RPMI8226 (cell line): ENCODE measurements around the gene RAB11A.

ENCODE experiments used
- DNase-seq: peaks from one replicate; pipeline ENCODE4 v3.0.0-alpha.2; 2015

Gene RAB11A

DNA sequence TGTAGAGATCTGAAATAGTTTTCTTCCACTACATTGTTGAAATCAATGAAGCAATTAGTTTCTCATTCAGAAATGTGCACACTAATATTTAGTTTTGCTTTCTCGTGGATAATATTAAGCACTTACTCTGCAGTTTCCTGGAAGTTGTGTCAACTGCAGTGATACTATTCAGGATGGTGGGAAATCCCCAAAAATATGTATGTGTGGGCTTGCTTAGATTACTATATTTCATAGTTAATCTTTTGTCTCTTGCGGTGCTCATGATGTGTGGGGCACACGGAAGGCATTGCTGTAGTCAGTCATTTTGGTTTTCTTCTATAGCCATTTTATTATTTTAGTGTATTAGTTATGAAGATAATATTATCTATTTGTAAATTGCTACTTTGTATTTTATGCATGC, 19.7 kb downstream of the RAB11A start:
- DNase-seq, result no peak

- DNase-seq, result no peak
Observed at GRCh38 chr15:65893060-65893459, 23.8 kb downstream of the RAB11A start.

- DNase-seq, result peak; percentile 56
Observed at GRCh38 chr15:65896236-65896635, 26.9 kb downstream of the RAB11A start.

GRCh38 chr15:65900488-65900887, 31.2 kb downstream of the RAB11A start:
- DNase-seq, result no peak

DNA sequence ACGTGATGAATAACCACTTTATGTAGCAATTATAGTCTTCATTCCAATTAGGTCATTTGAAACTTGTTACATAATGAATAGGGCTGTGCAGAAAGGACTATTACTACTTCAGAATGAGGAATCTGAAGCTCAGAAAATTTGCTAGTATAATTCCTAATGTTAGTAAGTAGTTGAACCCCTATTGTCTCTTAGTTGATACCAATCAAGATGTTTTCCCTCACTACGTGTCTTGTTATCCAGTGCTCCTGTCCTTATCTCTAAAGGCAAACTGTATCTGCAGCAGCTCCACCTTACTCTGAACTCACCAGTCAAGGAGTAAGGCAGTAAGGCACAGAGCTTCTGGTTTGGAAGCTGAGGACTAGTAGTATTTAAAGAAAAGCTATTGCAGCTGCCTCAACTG, 32.0 kb downstream of the RAB11A start:
- no peak for DNase-seq

DNA sequence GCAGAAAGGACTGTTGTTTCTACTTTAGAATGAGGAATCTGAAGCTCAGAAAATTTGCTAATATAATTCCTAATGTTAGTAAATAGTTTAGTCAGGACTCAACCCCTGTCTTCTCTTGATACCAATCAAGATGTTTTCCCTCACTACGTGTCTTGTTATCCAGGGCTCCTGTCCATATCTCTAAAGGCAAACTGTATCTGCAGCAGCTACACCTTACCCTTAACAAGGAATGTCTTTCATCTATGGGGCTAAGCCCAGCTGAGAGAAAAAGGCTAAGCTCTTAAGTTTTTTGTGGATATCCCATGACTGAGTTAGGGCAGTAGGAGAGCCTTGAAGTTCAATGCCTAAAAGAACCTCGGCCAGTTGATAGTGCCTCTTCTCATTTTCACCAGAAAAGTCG, 32.5 kb downstream of the RAB11A start:
- DNase-seq, result no peak

DNA sequence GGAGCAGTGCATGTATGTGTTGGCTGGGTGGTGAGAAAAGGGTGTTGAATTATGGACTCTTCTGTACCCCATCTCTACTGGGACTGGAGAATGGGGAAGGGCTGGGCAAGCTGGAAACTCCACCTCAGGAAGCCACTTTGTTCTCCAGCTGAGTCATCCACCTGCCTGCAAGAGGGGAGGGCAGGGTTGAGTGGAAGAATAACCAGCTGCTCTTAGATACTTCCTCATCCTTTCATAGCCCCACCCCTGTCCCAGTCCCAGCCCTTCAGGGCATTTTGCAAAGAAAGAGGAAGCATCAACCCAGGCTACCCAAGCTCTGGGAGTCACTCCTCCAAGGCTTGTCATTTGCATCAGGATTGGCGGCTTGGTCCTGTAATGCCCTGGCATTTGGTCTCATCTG, 33.1 kb downstream of the RAB11A start:
- DNase-seq, result peak; percentile 96

- DNase-seq, result peak; percentile 94
Observed at GRCh38 chr15:65903296-65904073, 34.2 kb downstream of the RAB11A start.

GRCh38 chr15:65904301-65904700, 35.0 kb downstream of the RAB11A start:
- peak; percentile 50 for DNase-seq

GRCh38 chr15:65906396-65906795, 37.1 kb downstream of the RAB11A start:
- DNase-seq, result no peak

DNA sequence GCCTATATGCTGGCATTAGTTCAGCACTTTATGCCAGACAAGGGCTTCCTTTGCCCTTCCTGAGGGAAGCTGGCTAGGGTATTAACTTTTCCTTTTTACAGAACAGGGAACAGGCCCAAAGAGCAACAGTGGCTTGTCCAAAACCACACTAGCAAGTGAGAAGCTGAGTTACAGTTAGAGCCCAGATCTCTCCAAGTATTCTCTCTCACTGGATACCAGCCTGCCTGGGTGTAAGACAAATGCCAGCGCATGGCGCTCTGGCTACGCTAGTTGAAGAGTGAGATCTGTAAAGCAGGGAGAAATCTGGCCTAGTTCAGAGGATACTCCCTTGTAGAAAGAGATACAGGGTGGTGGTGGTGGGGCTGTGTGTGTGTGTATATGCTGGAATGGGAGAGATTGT, 38.4 kb downstream of the RAB11A start:
- no peak for DNase-seq

DNA sequence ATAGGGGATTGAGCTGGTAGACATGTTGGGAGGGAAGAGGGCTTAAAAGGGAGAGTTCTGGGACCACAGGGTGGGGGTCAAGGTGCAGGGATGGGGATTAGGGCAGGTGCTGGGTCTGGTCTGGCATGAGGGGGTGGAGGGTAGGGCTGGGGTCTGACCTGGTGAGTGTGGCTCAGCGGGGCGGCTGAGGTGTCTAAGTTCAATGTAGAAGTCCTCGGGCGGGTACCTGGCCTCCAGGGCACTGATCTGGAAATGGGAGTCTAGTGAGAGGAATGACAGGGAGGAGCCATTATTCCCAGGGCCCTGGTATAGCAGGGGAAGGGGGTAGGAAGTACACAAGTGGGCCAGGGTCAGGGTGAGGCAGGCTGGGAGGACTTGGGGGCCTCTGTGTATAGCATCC, 39.6 kb downstream of the RAB11A start:
- no peak for DNase-seq

DNA sequence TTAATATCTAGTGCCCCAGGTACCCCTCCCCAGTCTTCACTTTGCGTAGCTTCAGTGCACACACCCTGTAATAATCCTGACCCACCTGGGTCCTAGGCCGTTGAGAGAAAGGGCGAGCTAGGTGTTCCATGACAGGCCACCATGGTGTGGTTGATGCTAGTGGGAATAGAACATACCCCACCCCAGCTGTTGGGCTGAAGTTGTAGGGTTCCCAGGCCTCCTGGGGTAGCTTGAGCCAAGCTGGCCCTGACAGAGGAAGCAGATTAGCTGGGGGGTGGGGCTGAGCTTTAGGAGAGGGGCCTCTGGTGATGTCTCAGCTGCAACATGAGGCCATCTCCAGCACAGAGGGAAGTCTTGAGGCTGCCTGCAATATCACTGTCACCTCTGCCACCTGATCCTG, 40.5 kb downstream of the RAB11A start:
- DNase-seq, result no peak

DNA sequence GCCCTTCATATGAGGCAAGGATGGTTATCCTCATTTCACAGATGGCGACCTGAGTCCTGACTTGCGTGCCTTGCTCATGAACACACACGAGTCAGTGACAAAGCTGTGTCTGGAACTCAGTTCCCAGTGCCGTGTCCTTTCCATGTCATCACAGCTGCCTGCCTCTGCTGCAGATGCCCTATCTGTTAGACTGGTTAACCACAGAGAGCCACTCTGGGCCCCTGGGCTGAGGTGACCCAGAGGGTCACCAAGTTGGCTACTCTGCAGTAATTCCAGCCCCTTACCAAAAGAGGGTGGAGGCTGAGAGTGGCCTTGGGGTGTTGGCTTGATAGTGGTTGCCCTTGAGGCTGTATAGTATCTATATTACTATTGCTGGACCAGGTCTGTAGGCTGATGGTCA, 41.0 kb downstream of the RAB11A start:
- DNase-seq, result no peak

GRCh38 chr15:65912235-65912634, 42.9 kb downstream of the RAB11A start:
- DNase-seq, result no peak

- DNase-seq, result no peak
Observed at GRCh38 chr15:65913631-65914199, 44.4 kb downstream of the RAB11A start.

GRCh38 chr15:65914386-65914785, 45.1 kb downstream of the RAB11A start:
- no peak for DNase-seq

DNA sequence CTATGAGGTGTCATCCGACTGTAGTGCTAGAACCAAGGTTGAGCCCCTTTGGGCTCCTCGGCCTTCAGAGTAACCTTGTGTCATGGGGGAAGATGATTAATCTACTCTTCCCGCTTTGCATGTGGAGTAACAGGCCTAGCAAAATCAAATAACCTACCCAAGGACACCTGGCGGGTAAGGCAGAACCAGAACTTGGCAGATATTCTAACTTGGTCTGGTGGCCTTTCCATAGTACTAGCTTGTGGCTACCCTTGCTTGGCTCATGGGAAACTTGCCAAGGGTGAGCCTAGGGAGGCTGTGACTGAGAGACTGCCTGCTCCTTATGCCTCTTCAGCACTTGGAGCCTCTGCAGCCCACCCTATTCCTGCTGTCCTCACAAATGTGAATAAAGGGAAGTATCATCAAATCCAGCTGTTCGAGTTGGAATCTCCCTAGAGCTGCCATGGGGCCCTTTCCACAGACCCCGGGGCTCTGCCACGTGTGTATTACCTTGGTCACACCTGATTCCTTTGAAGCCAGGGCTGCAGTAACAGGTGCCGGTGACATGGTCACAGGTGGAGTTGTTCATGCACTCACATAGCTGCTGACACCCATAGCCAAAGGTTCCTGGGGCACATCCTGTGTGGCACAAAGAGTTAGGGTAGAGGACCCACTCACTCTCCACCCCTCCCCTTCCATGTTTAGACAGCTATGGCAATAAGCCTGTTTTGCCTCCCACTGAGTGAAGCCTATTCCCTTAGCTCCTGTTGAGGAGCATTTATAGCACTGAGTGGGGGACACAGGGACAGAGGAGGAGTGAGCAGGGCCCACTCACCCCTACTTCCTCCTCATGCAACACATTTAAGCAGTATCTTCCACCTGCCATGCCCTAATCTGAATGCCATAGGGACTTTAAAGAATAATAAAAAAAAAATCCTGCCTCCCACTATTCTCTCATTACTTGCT, 46.0 kb downstream of the RAB11A start:
- DNase-seq, result peak; percentile 92

GRCh38 chr15:65916041-65916663, 46.9 kb downstream of the RAB11A start:
- peak; percentile 44 for DNase-seq

GRCh38 chr15:65916664-65917406, 47.5 kb downstream of the RAB11A start:
- DNase-seq, result peak; percentile 67

- no peak for DNase-seq
Observed at GRCh38 chr15:65917407-65917756, 48.1 kb downstream of the RAB11A start.

- DNase-seq, result no peak
Observed at GRCh38 chr15:65917936-65918335, 48.6 kb downstream of the RAB11A start.
